Measurements from ENCODE around the gene DHX58.

The DHX58 gene

GRCh38 chr17:42053731-42054500, 58.6 kb downstream of the DHX58 start:
- no peak for DNase-seq (ENCODE audit: low spot score)

GRCh38 chr17:42052346-42052877, 60.1 kb downstream of the DHX58 start:
- DNase-seq (ENCODE audit: low spot score) = no peak

GRCh38 chr17:42051645-42052044, 60.9 kb downstream of the DHX58 start:
- no peak for DNase-seq (ENCODE audit: low spot score)
